HG02759 (cell line): Measurements from ENCODE around the gene TM9SF3.

Experiments used
- ATAC-seq: cut with Tn5 transposase; IDR thresholded peaks from one replicate; pipeline ENCODE4 v1.9.1; 2021; ENCODE audit warnings: mild to moderate bottlenecking, moderate library complexity; ENCODE audit not compliant: unreplicated experiment

The TM9SF3 gene

DNA sequence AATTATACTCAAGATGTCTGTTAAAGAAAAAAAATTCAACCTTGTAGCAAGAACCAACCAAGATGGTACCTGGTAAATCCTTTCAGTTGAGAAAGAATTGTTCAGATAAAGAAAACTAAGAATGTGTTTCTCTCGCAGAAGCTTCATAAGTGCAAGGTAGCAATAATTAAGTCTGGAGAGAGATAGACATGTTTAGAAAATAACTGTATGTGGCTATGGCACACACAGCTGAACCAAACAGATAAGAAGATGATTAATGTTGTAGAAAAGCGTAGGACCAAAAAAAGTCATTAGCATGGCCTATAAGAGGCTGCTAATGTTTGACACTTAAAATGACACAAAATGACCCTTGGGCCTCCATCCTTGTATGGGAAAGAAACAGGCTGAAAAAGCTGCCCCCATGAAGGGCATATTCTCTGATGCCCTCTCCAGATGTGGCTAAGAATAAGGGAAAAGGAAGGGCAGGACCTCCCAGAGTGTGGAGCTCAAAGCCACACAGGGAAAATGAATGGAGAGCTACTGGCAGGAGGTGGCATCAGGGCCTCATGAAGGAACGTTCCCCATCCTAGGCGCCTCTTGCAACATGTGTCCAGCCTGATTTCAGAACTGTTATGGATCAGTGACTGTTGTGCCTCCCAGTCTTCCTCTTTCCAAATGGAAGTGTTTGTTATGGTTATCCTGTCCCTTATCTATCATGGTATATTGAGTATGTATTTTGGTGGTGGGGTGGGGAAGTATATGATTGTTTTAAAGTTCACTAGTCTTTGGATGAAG lies 103.8 kb downstream of the TM9SF3 start:
- no peak for ATAC-seq

DNA sequence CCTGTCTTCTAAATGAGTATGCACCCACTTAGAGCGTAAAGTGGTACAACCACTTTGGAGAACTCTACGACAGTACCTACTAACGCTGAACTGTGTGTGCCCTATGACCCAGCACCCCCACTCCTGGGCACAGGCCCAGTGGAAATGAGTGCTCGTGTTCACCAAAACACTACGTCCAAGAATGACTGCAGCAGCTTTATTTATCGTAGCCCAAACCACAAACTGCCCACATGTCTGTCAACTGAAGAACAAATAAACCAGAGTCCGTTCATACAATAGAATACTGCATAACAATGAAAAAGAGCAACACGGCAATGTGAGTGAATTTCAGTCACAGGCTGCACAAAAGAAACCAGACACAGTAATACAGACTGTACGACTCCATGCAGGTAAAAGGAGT lies 108.5 kb downstream of the TM9SF3 start:
- no peak for ATAC-seq

DNA sequence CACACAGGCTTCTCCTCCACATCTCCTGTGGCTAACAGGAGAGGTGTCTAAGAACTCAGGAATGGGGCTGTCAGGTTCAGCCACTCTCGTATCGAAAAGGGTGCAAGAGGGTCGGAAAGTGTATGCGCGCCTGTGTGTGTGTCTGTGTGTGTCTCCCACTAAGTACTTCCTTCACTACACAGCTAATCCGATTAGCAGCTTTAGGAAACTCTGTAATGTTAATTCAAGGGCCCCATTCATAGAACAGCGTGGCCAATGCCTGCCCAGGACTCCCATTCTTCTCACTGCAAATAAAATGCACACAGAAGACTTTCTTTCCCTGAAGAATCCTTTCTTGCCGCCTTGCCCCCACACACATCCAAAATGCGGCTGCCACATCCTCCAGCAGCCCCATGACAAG lies 112.9 kb downstream of the TM9SF3 start:
- ATAC-seq = no peak

DNA sequence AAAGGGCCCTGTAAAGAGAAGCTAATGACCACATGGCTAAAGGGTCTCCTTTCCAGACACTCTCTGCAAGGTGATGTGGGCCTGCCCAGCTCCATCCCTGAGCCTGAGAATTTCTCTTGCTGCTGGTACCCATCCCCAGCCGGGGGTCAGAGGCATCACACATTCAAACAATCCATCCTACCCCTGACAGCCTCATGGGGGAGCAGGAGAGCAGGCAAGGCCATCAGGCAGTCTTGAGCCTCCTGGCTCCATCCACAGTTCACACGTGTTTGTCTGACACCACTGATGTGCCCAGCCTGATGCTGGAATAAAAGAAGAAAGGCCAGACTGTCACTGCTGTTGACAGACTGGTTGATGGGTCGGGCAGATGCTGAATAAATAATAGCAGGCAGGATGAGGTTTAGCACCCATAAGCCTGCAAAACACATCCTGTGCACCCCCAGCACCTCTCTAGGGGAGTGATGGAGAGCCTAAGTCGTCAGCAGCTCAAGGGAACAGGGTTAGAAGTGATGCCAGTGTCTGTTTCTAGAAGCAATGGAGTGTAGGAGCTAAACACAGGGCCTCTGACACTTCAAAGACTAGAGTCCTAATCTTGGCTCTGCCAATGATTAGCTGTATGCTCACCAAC lies 116.6 kb downstream of the TM9SF3 start:
- peak; percentile 64 for ATAC-seq

DNA sequence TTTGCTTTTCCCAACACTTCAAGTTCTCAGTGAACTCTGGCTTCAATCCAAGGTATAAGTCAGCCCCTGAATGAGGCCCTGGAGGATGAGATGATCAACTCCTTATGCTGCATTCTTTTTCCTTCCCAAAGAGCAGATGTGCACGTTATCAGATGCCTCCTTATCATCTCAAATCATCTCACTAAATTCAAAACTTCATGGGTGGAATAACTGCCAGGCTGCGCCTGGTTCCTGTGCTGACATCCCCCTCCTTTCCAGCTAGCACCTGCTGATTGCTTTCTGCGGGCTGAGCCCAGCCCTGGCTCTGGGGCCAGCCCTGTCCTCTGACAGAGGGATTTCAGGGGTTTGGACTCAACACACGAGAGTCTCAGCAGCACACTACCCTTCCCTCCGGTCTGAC lies 118.0 kb downstream of the TM9SF3 start:
- no peak for ATAC-seq
